Kidney epithelial cell (primary cell): ENCODE measurements around the gene FBXO48. TPM values are rescaled to one million over a fixed set of nuclear protein-coding genes. Genes with fewer than 3 reads are reported as not detected.

Source experiments
- DNase-seq: peaks from one replicate; pipeline ENCODE4 v3.0.0-alpha.2; 2010; ENCODE audit warnings: low read depth
- H3K27me3 ChIP-seq: 2 replicates; pipeline ENCODE4 v1.6.0; 2011; ENCODE audit warnings: low read length; ENCODE audit not compliant: control insufficient read depth, insufficient read depth
- H3K36me3 ChIP-seq: 2 replicates; pipeline ENCODE4 v1.5.1; 2011; ENCODE audit warnings: low read length; ENCODE audit not compliant: control insufficient read depth, insufficient read depth
- H3K4me3 ChIP-seq: 2 replicates; pipeline ENCODE4 v1.5.1; 2011; ENCODE audit warnings: low read depth, mild to moderate bottlenecking, control low read depth, low read length
- total RNA-seq: library from RNA; depleted of rRNA; stranded (reverse); fragments of >200 nt; gene quantifications from 2 replicates; pipeline ENCODE4 v1.2.3, GENCODE V29; 2015
- TF ChIP-seq, protein P1 (sequence below): IDR thresholded peaks from 2 replicates; pipeline ENCODE4 v1.5.1; 2011; ENCODE audit warnings: mild to moderate bottlenecking, moderate library complexity, low read length, control low read depth, inconsistent platforms; ENCODE audit not compliant: insufficient read depth, poor library complexity, severe bottlenecking

FBXO48 gene
- total RNA-seq, 1 donor from 2014 or later, result 0.54 TPM

DNA sequence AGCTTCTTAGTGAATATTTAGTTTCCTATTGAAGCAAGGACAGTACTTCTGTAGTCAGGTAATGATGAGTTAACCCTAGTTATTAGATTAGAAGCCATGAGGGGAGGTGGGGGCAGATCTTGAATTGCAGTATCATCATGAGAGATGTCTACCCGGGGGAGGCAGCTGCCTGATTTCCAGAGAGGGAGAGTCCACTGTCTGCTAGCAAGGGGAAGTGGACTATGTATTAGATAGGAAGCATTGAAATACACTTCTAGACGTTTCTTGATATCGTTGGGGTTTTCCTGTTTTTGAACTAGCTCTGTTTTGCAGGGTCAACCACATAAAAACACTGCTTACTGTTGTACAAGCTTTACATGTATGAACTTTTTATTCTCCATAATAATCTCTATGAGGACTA, 39.1 kb upstream of the FBXO48 start:
- H3K36me3 ChIP-seq, result no peaks in the 10 kb centered on the region
- H3K27me3 ChIP-seq, result no peaks in the 10 kb centered on the region
- H3K4me3 ChIP-seq, result no peak overlapping the region
- TF ChIP-seq, protein P1, sequence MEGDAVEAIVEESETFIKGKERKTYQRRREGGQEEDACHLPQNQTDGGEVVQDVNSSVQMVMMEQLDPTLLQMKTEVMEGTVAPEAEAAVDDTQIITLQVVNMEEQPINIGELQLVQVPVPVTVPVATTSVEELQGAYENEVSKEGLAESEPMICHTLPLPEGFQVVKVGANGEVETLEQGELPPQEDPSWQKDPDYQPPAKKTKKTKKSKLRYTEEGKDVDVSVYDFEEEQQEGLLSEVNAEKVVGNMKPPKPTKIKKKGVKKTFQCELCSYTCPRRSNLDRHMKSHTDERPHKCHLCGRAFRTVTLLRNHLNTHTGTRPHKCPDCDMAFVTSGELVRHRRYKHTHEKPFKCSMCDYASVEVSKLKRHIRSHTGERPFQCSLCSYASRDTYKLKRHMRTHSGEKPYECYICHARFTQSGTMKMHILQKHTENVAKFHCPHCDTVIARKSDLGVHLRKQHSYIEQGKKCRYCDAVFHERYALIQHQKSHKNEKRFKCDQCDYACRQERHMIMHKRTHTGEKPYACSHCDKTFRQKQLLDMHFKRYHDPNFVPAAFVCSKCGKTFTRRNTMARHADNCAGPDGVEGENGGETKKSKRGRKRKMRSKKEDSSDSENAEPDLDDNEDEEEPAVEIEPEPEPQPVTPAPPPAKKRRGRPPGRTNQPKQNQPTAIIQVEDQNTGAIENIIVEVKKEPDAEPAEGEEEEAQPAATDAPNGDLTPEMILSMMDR, result no peak
- no peak for DNase-seq

DNA sequence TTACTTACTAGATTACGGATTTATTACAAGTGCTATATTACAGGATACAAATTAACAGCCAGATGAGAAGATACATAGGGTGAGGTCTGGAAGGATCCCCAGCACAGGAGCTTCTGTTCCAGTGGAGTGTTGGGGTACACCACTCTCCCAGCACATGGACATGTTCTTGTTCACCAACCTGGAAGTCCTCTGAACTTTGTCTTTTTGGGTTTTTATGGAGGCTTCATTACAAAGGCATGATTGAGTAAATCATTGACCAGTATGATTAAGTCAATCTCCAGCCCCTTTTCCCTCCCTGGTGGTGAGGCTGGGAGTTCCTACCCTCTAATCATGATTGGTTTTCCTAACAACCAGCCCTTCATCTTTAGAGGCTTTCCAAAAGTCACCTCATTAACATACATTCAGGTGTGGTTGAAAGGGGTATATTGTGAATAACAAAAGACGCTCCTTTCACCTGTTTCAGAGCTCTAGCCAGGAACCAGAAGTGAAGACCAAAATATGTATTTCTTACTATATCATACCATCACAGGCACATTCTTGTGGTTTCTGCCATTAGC, 38.6 kb upstream of the FBXO48 start:
- no peak for DNase-seq
- Histone ChIP-seq H3K4me3 (no peak overlapping the region), H3K36me3 (no peaks in the 10 kb centered on the region), H3K27me3 (no peaks in the 10 kb centered on the region)
- TF ChIP-seq, protein P1, result no peak

- TF ChIP-seq, protein P1, result no peak
- no peak overlapping the region for H3K4me3 ChIP-seq
- DNase-seq, result no peak
- no peaks in the 10 kb centered on the region for H3K36me3 ChIP-seq
- no peaks in the 10 kb centered on the region for H3K27me3 ChIP-seq
These were observed 34.7 kb upstream of the FBXO48 start for GRCh38 chr2:68501768-68502167.

- no peaks in the 10 kb centered on the region for H3K27me3 ChIP-seq
- no peak for DNase-seq
- TF ChIP-seq, protein P1, result no peak
- H3K36me3 ChIP-seq, result no peaks in the 10 kb centered on the region
- no peak overlapping the region for H3K4me3 ChIP-seq
These were observed 33.6 kb upstream of the FBXO48 start for GRCh38 chr2:68500649-68501048.

DNA sequence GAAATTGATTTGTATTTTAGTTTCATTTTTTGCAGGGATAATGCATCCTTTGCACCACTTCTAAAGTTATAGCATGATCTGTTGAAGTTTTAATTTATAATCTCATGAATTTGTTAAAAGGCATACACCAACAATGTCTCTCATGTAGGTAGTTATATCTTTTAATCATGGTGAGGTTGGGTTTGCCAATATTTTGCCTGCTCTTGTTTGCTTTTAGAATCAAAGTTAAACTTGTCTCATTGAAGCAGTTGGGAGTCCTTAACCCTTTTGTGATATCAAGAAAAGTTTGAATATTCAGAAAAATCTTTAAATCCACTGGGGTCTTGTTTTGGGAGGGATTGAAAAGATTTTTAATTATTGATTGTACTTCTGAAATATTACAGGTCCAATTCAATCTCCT, 32.0 kb upstream of the FBXO48 start:
- no peaks in the 10 kb centered on the region for H3K36me3 ChIP-seq
- no peaks in the 10 kb centered on the region for H3K27me3 ChIP-seq
- H3K4me3 ChIP-seq, result no peak overlapping the region
- TF ChIP-seq, protein P1, result no peak
- DNase-seq, result no peak

GRCh38 chr2:68491582-68491981, 24.5 kb upstream of the FBXO48 start:
- Histone ChIP-seq H3K27me3 (no peaks in the 10 kb centered on the region), H3K36me3 (no peaks in the 10 kb centered on the region), H3K4me3 (no peak overlapping the region)
- no peak for DNase-seq
- TF ChIP-seq, protein P1, result no peak
